Fibroblast of peridontal ligament (primary cell): ENCODE measurements around the gene CXXC5.
"Not testable (repeated sequence)": the region's sequence is repeated elsewhere in the genome, so short reads cannot be mapped to it uniquely, and the experiment has no call there.

Experiments used
- DNase-seq: peaks from one replicate; pipeline ENCODE4 v3.0.0-alpha.2; 2010; ENCODE audit errors: extremely low read depth

CXXC5 gene

DNA sequence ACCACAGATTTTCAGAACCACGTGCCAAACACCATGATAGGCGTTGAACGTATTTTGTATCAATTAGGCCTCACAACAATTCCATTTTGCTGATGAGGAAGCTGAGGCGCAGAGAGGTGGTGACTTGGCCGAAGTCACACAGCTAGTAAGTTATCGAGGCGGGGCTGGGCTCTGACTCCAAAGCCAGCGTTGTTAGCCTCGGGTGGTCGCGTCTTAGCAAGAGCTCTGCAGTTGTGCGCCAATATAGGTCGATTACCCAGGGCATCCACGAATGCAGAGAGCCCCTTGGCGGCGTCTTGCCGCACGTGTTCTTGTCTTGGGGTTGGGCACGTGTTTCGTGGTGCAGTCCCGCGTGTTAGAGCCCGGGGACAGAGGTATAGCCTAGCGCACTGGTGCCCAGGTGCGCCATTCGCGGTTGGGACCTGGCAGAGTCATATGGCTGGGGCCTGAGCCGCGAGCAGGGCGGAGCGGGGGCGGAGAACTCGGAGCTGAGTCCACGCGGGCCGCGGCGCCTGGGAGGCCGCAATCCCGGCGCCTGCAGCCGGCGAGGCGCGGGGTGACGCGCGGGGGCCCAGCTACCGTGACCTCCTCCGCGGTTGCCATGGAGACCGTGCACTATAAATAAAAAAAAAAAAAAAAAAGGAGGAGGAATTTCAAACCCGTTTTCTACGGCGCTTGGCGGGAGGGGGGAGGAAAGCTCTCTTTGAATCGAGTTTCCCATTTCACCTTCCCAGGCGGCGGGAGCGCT, 62.3 kb downstream of the CXXC5 start:
- peak; percentile 52 for DNase-seq

DNA sequence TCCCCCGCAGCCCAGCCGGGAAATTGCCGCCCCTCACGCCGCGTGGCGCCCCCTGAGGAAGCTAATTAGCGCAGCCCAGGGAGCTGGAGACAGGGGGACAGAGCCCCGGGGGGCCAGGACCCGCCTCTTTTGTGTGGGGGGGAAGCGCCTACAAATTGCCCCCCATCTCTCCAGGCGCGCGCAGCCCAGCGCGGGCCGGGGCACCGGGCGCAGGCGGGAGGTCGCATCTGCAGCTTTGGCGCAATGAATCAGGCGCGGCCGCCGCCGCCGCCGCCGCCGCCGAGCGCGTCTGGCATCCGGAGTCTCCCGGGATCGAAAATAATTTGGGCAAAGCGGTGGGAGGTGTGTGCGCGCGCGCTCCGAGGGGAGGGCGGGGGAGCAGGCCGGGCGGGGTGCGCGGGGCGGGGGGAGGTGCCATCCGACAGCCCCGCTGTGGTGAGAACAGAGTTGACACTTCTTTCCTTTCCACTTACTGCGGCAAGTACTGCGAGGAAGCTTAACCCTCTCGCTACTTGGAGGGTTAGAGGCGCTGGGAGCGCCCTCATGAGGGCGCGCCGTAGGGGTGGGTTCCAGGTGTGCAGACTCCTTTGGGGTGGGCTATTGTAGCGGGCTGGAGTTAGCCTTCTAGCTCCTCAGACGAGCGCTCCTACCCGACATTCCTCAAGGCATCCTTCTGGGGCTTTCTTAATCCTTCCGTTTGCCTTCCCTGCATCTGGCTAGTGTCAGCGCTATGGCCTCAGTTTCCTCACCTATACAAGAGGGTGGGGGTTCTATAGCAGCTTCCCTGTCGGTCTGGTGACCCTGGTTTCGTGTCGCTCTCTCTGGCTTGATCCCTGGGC, 63.1 kb downstream of the CXXC5 start:
- peak; percentile 23 for DNase-seq

DNA sequence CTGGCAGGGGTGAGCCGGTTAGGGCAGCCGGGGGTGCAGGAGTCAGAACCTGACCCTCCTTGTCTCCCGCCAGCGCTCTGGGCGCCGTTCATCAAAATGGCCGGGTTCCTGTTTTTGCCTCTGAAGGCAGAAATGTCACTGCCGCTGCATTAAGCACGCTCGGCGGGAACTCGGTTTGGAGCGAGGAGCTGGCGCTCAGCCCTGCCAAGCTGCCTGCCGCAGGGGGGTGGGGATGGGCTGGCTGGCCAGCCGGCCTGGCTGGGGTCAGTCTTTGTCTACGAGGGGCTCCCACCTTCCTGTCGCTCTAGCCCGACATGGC, 63.7 kb downstream of the CXXC5 start:
- DNase-seq: no peak

GRCh38 chr5:139712412-139712811, 64.3 kb downstream of the CXXC5 start:
- DNase-seq: no peak

DNA sequence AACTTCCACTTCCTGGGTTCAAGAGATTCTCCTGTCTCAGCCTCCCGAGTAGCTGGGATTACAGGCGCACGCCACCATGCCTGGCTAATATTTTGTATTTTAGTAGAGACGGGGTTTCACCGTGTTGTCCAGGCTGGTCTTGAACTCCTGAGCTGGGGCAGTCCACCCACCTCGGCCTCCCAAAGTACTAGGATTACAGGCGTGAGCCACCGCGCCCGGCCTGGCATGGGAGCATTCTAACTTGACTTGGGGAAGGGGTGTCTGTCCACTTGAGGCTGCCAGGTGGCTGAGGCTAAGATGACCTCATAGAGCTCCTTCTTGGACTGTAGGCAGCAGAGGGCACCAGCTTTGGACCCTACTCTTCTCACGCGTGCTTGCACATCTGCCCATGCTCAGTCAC, 65.7 kb downstream of the CXXC5 start:
- DNase-seq: not testable (repeated sequence)

DNA sequence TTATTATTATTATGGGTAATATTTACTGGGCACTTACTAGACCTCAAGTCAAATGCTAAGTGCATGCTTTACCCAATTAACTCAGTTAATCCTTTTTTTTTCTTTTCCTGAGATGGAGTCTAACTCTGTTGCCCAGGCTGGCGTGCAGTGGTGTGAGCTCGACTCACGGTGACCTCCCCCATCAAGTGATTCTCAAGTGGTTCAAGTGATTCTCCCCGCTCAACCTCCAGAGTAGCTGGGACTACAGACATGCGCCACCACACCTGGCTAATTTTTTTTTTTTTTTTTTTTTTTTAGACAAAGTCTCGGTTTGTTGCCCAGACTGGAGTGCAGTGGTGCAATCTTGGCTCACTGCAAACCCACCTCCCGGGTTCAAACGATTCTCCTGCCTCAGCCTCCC, 69.1 kb downstream of the CXXC5 start:
- no peak for DNase-seq

GRCh38 chr5:139718403-139718802, 70.3 kb downstream of the CXXC5 start:
- DNase-seq: not testable (repeated sequence)

GRCh38 chr5:139719970-139720369, 71.8 kb downstream of the CXXC5 start:
- not testable (repeated sequence) for DNase-seq

DNA sequence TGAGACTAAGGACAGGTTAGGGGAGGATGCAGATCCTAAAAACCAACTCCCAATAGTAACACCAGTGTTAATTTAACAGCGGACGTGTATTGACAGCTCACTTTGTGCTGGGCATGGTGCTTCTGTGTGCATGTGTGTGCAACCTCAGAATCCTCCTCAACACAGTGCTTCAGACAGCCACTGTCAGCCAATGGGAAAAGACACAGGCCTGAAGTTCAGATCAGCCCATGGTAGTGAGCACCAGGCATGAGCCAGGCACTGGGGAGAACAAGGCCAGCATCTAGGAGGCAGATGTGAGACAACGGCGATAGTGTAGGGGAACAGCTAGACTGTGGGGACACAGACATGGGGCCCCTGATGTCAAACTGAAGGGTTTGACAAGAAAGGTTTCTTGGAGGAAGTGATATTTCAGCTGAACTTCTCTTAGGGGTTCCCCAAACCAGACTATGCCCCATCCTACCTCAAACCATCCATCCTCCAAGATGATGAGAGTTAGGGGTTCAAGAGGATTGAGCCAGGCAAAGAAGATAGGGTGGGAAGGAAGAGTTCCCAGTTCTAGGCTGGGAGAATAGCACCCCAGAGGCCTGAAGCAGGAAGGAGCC, 75.9 kb downstream of the CXXC5 start:
- no peak for DNase-seq

DNA sequence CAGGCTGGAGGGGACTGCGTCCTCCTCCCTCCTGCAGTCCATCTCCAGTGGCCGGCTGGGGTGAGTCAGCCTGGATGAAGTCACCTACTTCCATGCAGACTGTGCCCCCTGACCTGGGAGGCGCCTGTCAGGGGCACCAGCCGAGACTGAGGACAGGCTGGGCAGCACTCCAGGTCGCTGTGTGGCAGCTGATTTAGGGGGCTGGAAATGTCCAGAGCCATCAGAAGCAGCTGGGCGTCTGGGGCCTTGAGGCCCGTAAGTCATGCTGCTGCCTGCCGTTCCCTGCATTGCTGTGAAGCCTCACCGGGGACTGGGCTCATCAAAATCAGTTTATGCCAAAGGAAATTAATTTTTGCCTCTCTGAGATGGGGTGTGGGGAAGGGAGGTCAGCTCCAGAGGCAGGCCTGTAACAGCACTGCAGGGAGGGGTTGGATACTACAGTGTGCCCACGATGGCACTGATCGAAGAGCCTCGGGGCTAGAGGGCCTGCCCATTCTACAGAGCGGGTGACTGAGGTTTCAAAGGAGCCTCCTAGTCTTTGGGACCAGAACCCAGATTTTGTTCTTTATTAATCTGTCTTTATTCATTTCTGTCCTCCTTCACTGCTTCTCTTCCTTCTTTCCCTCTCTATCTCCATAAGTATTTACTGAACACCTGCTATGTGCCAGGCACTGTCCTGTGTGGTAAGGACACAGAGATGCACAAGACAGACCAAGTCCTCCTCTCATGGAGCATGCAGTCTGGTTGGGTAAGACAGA, 77.1 kb downstream of the CXXC5 start:
- peak; percentile 59 for DNase-seq

DNA sequence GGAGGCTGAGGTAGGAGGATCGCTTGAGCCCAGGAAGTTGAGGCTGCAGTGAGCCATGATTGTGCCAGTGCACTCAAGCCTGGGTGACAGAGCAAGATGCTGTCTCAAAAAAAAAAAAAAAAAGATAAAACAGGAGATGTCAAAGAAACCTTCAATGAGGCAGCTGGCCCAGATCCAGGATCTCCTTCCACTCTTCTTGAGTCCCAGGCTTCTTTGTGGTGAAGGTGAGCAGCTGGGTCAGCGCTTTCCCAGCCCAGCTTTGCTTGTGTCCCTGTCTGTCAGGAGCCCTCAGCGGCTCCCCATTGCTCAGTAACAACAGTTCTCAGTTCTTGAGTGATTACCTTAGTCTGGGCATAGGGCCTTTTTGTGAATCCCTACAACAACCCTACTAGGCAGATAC, 78.1 kb downstream of the CXXC5 start:
- DNase-seq: no peak

- DNase-seq: not testable (repeated sequence)
These were observed 79.5 kb downstream of the CXXC5 start for GRCh38 chr5:139727615-139728014.

DNA sequence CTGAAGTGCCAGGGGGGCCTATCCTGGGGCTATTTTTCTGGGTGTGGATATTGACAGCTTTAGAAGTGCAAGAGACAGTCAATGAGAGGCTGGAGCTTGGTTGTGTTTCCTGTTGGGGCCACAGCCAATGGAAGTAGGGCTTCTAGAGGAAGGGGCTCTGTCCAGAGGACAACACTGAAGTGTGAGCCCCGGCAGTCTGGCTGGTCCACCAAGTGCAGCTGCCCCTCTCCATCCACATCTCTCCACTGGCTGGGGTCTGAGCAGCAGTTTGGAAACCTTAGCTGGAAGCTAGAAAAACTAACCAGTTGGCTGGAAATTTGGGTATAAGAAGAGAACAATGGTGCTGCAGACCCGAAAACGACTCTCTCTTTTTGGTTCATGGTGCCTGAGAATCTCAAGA, 83.1 kb downstream of the CXXC5 start:
- DNase-seq: no peak

DNA sequence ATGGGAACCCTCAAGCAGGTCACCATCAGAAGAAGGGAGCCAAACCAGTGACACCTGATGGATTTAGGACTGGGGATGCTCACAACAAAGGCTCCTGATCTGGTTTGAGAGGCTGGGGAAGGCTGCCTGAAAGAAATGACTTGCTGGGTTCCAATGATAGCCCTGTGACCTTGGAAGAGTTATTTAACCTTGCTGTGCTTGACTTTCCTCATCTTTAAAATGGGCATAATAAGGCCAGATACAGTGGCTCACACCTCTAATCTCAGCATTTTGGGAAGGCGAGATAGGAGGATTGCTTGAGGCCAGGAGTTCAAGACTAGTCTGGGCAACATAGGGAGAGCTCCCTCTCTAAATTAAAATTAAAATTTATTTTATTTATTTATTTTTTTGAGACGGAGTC, 83.9 kb downstream of the CXXC5 start:
- no peak for DNase-seq

GRCh38 chr5:139733010-139733688, 85.0 kb downstream of the CXXC5 start:
- DNase-seq: no peak
